ENCODE data around the gene NFIA.

GRCh38 chr1:61237659-61238358 lies 155.4 kb downstream of the NFIA start:
- TF ChIP-seq CTCF (conservative IDR thresholded peaks at IDR 0.05; ENCODE audit: low read length) = no peak
- TF ChIP-seq EZH2phosphoT487 (IDR thresholded peaks at IDR 0.05; ENCODE audit: borderline replicate concordance) = no peak

Data from Loucy (cell line).